Brain pericyte (primary cell): ENCODE data around the gene SMYD3.
"Not testable (repeated sequence)": the region's sequence is repeated elsewhere in the genome, so short reads cannot be mapped to it uniquely, and the experiment has no call there.

ENCODE experiments used
- DNase-seq: peaks from one replicate; pipeline ENCODE4 v3.0.0-alpha.2; 2012; ENCODE audit warnings: low read depth, low spot score

Gene SMYD3

DNA sequence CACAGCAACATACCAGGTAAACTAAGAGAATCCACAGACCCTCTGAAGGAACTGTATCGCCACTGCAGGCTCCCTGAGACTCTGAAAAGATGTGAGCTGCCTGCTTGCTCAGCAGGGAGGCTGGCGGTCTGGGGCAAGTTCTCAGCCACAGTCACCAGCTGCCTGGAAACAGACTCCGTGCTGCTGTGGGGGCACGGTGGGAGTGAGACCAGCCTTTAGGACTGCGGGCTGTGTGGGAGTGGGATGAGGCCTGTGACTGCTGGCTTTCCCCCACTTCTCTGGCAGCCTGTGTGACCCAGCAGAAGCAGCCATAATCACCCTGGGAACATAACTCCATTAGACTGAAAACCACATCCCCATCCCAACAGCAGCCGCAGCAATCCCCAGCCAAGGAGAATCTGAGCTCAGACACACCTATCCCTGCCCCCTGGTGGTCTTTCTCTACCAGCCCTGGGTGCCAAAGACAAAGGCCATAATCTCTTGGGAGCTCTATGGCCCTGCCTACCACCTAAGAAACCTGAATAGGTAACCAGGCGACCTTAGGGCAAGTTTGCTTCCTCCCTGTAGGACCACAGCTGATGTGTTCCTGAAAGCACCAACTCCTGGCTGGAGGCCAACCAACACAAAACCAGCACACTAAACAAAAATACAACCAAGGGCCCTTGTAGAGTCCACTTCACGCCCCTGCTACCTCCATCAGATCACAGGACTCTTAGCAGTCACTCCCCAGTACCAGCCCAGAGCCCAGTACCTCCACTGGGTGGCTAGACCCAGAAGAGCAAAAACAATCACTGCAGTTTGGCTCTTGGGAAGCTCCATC is 151.5 kb downstream of the SMYD3 start:
- DNase-seq: no peak

DNA sequence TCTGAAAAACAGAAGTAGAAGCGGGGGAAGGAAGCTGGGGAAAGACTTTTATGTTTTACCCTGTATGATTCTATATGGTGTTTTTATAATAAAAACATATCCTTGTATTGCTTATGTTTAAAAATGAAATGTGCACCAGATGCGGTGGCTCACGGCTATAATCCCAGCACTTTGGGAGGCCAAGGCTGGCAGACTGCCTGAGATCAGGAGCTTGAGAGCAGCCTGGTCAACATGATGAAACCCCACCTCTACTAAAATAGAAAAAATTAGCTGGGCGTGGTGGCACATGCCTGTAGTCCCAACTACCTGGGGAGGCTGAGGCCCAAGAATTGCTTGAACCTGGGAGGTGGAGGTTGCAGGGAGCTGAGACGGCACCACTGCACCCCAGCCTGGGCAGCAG is 155.4 kb downstream of the SMYD3 start:
- DNase-seq: no peak

DNA sequence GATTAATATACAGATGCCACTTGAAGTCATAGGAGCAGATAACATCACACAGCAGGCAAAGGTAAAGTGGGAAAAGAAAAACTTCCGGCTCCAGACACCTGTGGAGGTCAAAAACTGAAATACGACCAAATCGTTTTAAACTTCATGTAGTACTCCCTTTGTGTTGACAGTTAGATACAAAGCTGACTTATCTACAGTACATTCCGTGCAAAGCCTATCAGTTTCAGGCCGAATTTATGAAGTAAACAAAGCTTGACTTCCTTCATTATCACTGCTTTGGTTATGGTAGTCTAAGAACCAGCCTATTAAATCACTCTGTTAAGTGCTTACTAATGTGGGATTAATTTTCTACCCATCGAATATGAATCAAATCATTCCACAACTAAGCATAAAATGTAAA is 156.3 kb downstream of the SMYD3 start:
- no peak for DNase-seq

DNA sequence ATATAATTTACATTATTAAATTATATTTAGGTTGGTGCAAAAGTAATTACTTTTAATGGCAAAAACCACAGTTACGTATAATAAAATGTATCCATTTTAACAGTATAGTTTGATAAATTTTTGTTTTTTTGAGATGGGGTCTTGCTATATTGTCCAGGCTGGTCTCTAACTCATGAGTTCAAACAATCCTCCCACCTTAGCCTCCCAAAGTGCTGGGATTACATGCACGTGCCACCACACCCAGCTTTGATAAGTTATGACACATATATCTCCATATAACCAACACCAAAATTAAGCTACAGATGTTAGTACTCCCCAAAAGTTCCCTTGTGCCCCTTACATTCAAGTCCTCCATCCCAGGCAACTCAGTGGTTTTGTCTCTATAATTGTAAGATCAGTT is 163.1 kb downstream of the SMYD3 start:
- DNase-seq: no peak

DNA sequence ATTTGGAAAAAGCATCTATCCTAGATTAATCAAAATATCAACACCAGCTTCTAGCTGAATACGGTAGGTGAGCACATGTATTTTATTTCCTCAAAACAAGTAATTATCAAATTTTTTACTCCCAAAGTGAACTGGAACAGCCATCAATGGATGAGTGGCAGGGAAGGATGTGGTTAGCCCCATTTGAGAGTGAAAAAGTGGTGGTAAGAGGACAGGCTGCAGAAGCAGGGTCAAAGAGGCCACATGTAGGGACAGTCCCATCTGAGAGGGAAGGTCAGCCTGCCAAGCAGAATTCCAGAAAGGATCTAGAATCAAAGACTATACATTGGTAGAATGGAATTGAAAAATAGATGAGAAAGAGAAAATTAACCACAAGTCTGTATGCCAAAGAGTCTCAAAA is 163.8 kb downstream of the SMYD3 start:
- no peak for DNase-seq

DNA sequence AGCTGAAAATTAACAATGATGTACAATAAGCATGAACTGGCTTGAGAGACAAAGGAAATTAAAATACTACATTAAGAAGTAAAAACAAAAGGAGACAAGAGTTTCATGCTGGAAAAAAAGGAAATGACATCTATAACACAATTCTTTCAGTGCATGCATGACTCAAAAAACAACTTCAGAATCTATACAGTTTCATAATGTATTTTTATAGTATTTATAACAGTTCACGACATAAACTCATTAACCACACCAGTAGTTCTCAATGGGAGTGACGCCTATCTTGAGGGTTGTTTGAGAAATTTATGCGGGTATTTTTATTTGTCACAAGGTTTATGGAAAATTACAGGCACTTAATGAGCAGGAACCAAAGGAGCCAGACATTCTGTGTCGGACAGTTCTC is 168.5 kb downstream of the SMYD3 start:
- no peak for DNase-seq

DNA sequence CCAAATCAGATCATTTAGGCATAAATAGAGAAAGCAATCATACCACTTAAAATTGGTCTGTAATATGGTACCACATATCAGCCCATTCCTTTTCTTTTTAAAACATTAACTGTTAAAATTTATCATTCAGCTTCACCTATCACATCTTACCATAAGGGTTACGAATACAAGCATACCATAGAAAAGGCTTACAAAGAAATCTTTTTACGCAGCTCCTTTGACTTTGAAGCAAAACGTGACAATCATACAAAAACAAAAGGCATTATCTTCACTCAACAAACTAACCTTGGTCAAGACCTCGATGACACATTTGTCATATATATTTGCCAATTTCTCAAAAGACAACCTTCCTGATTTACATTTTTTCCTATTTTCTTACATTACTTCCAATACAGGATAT is 169.0 kb downstream of the SMYD3 start:
- DNase-seq: no peak

DNA sequence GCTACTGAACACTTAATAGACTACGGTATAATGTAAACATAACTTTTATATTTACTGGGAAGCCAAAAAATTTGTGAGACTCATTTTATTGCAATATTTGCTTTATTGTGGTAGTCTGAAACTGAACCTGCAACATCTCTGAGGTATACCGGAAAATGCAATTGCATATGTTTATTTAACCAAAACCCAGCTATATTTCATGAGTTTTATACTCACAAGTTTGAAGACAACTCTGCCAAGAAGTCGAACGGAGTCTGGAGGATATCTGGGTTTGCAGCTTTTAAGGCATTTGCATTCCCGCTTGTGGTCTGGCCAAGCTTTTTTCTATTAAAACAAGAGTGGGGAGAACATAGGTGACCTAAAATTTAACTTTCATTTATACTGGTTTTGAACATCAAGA is 171.9 kb downstream of the SMYD3 start:
- DNase-seq: no peak

DNA sequence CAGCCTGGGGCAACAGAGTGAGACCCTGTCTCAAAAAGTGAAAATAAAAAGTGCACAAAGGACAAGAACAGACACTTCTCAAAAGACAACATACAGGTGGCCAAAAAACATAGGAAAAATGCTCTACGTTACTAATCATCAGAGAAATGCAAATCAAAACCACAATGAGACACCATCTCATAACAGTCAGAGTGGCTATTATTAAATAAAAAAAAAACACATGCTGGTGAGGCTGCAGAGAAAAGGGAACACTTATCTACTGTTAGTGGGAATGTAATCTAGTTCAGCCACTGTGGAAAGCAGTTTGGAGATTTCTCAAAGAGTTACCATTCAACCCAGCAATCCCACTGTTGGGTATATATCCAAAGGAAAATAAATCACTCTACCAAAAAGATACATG is 173.2 kb downstream of the SMYD3 start:
- DNase-seq: no peak

DNA sequence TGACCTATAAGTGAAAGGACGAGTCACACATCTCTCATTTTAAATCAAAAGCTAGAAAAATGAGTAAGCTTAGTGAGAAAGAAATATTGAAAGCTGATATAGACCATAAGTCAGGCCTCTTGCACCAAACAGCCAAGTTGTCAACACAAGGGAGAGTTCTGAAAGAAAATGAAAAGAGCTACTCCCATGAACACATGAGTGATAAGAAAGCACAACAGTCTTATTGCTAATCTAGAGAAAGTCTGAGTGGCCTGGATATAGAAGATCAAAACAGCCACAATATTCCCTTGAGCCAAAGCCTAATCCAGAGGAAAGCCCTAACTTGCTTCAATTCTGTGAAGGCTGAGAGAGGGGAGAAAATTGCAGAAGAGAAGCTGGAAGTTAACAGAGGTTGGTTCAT is 175.0 kb downstream of the SMYD3 start:
- no peak for DNase-seq

DNA sequence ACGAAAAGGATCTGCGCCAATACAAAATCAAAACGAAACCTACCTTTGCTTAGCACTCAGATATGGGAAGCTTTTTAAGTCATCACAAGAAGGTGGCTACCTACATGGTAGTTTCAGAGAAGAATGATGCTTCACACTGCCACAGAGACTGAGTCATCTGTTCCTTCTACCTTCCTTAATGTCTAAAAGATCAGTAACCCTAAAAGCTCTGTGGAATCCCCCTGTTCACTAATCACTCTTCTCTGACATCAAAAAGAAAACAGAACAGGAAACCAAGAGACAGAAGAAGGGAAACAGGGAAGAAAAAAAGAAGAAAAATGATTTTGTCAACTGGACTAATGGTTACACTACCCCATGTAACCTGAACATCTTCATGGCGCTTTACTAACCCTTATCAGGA is 177.2 kb downstream of the SMYD3 start:
- no peak for DNase-seq

DNA sequence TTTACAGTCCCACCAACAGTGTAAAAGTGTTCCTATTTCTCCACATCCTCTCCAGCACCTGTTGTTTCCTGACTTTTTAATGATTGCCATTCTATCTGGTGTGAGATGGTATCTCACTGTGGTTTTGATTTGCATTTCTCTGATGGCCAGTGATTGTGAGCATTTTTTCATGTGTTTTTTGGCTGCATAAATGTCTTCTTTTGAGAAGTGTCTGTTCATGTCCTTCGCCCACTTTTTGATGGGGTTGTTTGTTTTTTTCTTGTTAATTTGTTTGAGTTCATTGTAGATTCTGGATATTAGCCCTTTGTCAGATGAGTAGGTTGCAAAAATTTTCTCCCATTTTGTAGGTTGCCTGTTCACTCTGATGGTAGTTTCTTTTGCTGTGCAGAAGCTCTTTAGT is 177.8 kb downstream of the SMYD3 start:
- DNase-seq: not testable (repeated sequence)

DNA sequence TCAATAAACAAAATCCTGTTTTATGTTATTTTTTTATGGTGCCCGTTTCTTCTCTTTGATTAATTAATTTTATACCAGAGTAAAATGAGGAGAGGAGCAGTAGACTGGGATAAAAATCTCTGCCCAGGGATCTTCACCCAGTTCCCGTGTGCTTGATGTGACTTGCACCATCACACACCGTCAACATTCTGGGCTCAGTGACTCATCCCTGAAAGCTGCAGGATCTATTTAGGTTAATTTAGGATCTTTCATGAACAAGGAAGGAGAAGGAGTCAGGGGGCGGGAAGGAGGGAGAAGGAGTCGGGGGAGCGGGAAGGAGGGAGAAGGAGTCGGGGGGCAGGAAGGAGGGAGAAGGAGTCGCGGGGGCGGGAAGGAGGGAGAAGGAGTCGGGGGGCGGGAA is 182.4 kb downstream of the SMYD3 start:
- no peak for DNase-seq

DNA sequence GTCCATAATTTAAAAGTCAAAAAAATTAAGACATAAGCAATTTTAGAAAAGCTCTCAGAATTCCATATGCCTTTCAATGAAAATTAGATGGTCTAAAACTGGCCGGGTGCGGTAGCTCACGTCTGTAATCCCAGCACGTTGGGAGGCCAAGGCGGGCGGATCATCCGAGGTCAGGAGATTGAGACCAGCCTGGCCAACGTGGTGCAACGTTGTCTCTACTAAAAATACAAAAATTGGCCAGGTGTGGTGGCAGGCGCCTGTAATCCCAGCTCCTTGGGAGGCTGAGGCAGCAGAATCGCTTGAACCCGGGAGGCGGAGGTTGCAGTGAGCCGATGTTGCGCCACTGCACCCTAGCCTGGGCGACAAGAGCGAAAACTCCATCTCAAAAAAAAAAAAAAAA is 183.0 kb downstream of the SMYD3 start:
- not testable (repeated sequence) for DNase-seq

DNA sequence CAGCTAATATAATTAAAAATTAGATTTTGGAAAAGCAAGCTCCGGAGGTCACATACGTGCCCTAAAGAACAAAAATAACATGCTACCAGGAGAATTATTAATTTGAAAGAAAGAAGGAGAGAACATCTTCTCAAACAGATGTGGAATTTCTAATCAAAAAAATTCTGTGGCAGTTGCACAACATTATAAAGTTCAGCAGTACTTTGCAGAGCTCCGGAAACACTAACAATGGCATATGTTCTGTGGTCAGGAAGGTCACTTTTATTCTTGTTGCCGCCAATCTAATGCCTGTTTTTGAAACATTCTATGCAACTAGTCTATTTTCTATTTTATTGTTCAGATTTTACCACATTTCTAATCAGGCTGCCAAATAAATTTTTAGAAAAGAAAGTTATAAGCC is 186.8 kb downstream of the SMYD3 start:
- DNase-seq: no peak

DNA sequence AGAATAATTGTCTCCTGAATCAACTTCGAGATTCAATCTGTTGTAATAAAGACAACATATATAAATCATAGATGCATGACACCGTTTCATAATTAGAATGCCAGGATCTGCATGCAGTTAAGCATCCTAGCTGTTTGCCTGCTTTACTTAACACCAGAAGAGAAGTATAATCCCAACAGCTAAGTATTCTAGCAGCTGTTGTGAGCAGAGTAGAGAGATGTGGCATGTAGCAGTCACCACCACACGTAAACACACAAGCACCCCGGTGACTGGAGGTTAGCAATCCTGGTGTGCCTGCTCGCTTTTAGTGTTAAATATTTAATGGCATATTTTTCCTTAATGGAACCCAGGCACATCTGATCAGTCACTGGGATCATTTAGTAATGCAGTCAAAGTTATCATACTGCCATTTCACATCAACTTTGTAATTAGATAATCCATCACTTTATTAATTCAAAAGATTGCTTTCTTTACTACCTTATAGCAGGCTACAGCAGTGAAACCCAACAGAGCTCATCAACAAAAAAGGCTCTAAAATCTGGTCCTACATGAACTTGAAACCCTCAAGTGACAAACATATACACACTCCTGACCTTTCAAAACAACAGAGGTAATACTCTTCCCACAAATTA is 187.9 kb downstream of the SMYD3 start:
- no peak for DNase-seq

DNA sequence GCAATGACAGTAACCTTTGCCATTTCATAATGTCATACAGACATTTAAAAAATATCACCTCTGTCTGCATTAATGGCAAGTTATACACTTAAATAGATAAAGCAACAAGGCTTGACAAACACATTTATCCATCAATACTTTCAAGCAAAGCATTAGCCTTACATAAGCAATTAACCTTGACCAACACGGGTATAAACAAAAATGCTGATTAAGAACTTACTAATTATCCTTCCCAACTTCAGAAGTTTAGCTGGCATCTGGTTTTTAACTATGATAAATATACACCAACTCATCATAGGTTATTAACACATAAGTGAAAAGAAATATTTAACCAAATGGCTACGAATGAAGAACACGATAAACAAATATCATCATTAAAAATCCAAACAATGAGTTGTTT is 188.5 kb downstream of the SMYD3 start:
- DNase-seq: no peak

DNA sequence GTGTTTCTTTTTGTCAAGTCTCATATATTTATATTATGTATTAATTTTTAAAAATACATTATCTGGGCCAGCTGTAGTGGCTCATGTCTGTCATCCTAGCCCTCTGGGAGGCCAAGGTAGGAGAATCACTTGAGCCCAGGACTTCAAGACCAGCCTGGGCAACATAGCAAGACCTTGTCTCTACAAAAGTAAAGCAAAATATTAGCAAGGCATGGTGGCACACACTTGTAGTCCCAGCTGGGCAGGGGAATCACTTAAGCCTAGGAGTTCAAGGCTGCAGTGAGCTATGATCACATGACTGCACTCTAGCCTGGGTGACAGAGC is 189.1 kb downstream of the SMYD3 start:
- no peak for DNase-seq

DNA sequence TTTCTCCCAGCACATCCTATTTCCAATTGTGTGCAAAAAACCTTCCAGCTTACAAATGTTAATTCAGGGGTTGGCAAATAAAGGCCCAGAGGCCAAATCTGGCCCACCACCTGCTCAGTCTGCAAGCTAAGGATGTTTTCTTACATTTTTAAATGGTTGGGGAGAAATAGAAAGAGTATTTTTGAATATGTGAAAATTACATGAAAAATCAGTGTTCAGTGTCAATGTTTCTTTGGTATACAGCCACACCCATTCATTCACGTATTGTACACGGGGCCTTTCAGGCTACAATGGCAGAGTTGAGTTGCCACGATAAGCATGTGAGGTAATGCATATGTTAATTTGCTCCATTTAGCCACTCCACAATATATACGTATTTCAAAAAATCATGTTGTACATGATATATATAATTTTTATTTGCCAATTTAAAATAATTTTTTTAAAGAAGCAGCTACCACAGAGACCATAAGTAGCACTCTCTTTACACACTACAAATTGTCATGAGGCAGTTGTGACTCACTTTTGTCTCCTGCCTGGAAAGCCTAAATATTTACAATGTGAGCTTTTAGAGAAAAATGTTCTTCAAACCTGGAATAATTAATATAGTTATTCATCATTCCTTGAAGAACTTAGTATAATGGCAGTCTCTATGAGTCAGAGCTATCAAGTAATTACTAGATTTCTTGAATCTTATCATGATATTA is 189.6 kb downstream of the SMYD3 start:
- no peak for DNase-seq

DNA sequence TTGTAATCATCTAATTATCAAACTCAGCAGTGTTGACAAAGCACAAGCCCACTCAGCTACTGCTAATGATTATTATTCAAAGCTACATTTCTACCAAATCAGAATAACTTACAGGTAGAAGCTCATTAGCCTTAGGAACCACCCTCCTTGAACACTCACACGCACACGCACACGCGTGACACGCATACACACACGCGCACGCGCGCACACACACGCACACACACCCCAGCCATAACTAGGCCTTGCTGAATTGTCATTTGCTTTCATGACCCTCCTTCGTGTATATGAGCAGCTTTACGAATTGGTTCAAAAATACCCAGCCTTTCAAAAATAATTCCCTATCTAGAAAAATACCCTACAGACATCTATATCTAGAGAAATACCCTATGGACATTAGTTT is 195.6 kb downstream of the SMYD3 start:
- no peak for DNase-seq

DNA sequence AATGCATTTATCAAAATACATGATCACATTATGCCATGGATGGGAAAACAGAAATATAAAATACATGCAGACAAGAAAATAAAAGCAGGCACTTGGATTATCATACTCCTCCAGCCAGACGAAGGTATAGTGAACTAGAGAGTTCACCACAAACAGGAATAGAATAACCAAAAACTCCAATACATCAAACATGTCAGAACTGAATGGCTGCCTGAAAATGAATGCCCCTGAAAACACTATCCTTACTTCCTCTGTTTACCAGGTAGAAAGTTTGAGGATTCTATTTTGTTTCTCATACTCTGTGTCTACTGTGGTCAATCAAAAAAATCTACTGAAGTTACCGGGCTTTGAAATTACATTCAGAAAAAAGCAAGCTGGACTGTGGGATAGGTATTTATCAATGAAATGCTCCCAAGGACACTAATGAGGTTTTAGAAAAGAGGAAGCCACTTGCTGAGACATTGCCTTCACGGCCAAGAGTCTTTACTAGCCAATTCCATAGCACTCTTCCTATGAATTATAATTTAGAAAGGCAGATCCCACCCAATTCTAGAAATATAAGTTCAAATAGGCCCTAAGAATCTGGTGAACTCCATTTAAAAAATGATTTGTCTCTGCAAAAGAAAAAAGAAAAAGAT is 197.7 kb downstream of the SMYD3 start:
- DNase-seq: no peak

DNA sequence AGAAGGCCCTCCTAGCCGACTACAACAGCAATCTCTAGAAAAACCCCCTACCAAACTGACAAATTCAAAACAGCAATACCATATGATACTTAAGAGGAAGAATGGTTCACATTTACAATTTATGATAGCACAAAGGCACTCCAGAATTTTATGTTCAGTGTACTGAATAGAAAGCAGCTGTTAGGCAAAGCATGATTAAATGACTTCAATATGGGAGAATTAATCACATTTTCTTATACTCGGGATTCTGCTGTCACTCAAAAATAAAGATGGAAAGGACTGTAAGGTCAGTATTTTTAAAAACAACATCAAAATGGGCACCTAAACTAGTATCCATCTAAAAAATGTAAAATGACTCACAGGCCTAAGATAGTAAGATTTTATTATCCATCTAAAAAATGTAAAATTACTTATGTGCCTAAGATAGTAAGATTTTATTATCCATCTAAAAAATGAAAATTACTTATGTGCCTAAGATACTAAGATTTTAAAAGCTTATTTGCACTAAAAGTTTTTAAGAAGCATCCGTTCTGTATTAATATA is 198.5 kb downstream of the SMYD3 start:
- DNase-seq: no peak
